IMR-90 (cell line): Measurements from ENCODE around the gene FMN1. TPM values are rescaled to one million over a fixed set of nuclear protein-coding genes. Genes with fewer than 3 reads are reported as not detected.

Experiments used
- ATAC-seq: fragments of 200-7000 bp; cut with Tn5 transposase; 2 replicates; pipeline ENCODE4 v1.9.1; 2020; ENCODE audit warnings: low read depth, mild to moderate bottlenecking, moderate library complexity
- BruUV-seq: library from RNA; stranded (reverse); fragments of 400-500 nt; replicated peaks from 2 replicates; lab custom pipeline; 2021; lab: Mats Ljungman, UMichigan
- CTCF ChIA-PET: fragments of 300-600 bp; formaldehyde crosslinking; extraction: SDS; loops from one replicate; lab custom pipeline; 2021; ENCODE audit warnings: antibody characterized with exemption; lab: Yijun Ruan, JAX
- POLR2A ChIA-PET: fragments of 300-600 bp; sonication (Branson Sonifier 250); formaldehyde crosslinking; loops from one replicate; lab custom pipeline; 2022; ENCODE audit warnings: antibody characterized with exemption; ENCODE audit not compliant: unreplicated experiment; lab: Charles Lee
- DNase-seq: peaks from one replicate; pipeline ENCODE4 v3.0.0; 2013
- H2AFZ ChIP-seq: replicated peaks from 2 replicates; pipeline ENCODE3; 2013; ENCODE audit warnings: low read length, mild to moderate bottlenecking; ENCODE audit not compliant: poor library complexity
- H2AK5ac ChIP-seq: 2 replicates; pipeline ENCODE4 v1.6.1; 2013; ENCODE audit warnings: low read depth, low read length, inconsistent platforms
- H2AK9ac ChIP-seq: replicated peaks from 2 replicates; pipeline ENCODE3; 2013; ENCODE audit warnings: mild to moderate bottlenecking, low read depth, low read length, moderate library complexity; ENCODE audit not compliant: poor library complexity
- H2BK120ac ChIP-seq: 2 replicates; pipeline ENCODE4 v1.6.1; 2013; ENCODE audit warnings: low read depth, low read length, inconsistent platforms
- H2BK15ac ChIP-seq: 3 replicates; pipeline ENCODE4 v1.6.1; 2013; ENCODE audit warnings: low read depth, low read length, inconsistent platforms
- H2BK20ac ChIP-seq: 2 replicates; pipeline ENCODE4 v1.6.1; 2013; ENCODE audit warnings: low read depth, mild to moderate bottlenecking, inconsistent platforms, low read length, moderate library complexity
- H2BK5ac ChIP-seq: 2 replicates; pipeline ENCODE4 v1.6.1; 2013; ENCODE audit warnings: mild to moderate bottlenecking, low read depth, low read length, inconsistent platforms; ENCODE audit not compliant: poor library complexity, severe bottlenecking
- H3K14ac ChIP-seq: replicated peaks from 2 replicates; pipeline ENCODE4 v1.6.1; 2013; ENCODE audit warnings: low read depth, low read length, inconsistent platforms
- H3K18ac ChIP-seq: 2 replicates; pipeline ENCODE4 v1.6.1; 2013; ENCODE audit warnings: low read depth, low read length, control low read depth
- H3K23ac ChIP-seq: 2 replicates; pipeline ENCODE4 v1.6.1; 2013; ENCODE audit warnings: low read depth, low read length, inconsistent platforms
- H3K27ac ChIP-seq: 2 replicates; pipeline ENCODE4 v1.5.1; 2013; ENCODE audit warnings: mild to moderate bottlenecking, control low read depth, low read length; ENCODE audit not compliant: insufficient read depth
- H3K27me3 ChIP-seq: 2 replicates; pipeline ENCODE4 v1.6.1; 2013; ENCODE audit warnings: low read length; ENCODE audit not compliant: control insufficient read depth, insufficient read depth
- H3K36me3 ChIP-seq: 2 replicates; pipeline ENCODE4 v1.6.1; 2013; ENCODE audit warnings: low read length, mixed read lengths; ENCODE audit not compliant: control insufficient read depth, insufficient read depth
- H3K4ac ChIP-seq: 2 replicates; pipeline ENCODE4 v1.6.1; 2013; ENCODE audit warnings: low read depth, low read length, inconsistent platforms
- H3K4me1 ChIP-seq: 2 replicates; pipeline ENCODE4 v1.6.1; 2013; ENCODE audit warnings: low read length, mixed read lengths; ENCODE audit not compliant: control insufficient read depth, insufficient read depth
- H3K4me2 ChIP-seq: 2 replicates; pipeline ENCODE4 v1.6.1; 2013; ENCODE audit warnings: low read depth, mild to moderate bottlenecking, control low read depth, low read length, moderate library complexity
- H3K4me3 ChIP-seq: 2 replicates; pipeline ENCODE4 v1.5.1; 2013; ENCODE audit warnings: low read depth, mild to moderate bottlenecking, control low read depth, low read length, moderate library complexity; ENCODE audit not compliant: insufficient read depth
- H3K56ac ChIP-seq: 2 replicates; pipeline ENCODE4 v1.6.1; 2013; ENCODE audit warnings: low read length, inconsistent platforms; ENCODE audit not compliant: insufficient read depth; ENCODE audit errors: extremely low read depth
- H3K79me1 ChIP-seq, 2 experiments: 2 replicates each; pipeline ENCODE4 v1.6.1; 2013; ENCODE audit warnings: low read length in 2 of 2, inconsistent platforms in 1 of 2, low read depth in 1 of 2
- H3K9ac ChIP-seq: 2 replicates; pipeline ENCODE4 v1.6.1; 2013; ENCODE audit warnings: low read depth, low read length, control low read depth
- H3K9me1 ChIP-seq: 2 replicates; pipeline ENCODE4 v1.6.1; 2013; ENCODE audit warnings: low read length, inconsistent platforms; ENCODE audit not compliant: insufficient read depth
- H3K9me3 ChIP-seq: 2 replicates; pipeline ENCODE4 v1.6.1; 2013; ENCODE audit warnings: low read length; ENCODE audit not compliant: control insufficient read depth, insufficient read depth
- H4K20me1 ChIP-seq: 2 replicates; pipeline ENCODE4 v1.6.1; 2013; ENCODE audit warnings: low read length, inconsistent platforms; ENCODE audit not compliant: insufficient read depth
- H4K5ac ChIP-seq: 2 replicates; pipeline ENCODE4 v1.6.1; 2013; ENCODE audit warnings: mild to moderate bottlenecking, low read depth, low read length, control low read depth
- H4K8ac ChIP-seq, 2 experiments: 2 replicates each; pipeline ENCODE4 v1.6.1; 2013; ENCODE audit warnings: low read depth in 2 of 2, low read length in 2 of 2, control low read depth in 1 of 2, inconsistent platforms in 1 of 2
- H4K91ac ChIP-seq: 2 replicates; pipeline ENCODE4 v1.6.1; 2013; ENCODE audit warnings: low read depth, low read length, inconsistent platforms; ENCODE audit not compliant: insufficient read depth
- CHD1 ChIP-seq: IDR thresholded peaks from 2 replicates; pipeline ENCODE4 v1.6.1; 2012; ENCODE audit warnings: low read depth, low read length, improper control_type of control experiment
- MAFK ChIP-seq: IDR thresholded peaks from 2 replicates; pipeline ENCODE4 v1.6.1; 2012; ENCODE audit warnings: low read depth, low read length, improper control_type of control experiment
- MAZ ChIP-seq: IDR thresholded peaks from 2 replicates; pipeline ENCODE4 v1.6.1; 2012; ENCODE audit warnings: low read depth, mild to moderate bottlenecking, low read length, improper control_type of control experiment, moderate library complexity, borderline replicate concordance
- MXI1 ChIP-seq: IDR thresholded peaks from 2 replicates; pipeline ENCODE4 v1.6.1; 2012; ENCODE audit warnings: low read depth, mild to moderate bottlenecking, low read length, moderate library complexity, borderline replicate concordance
- NFE2L2 ChIP-seq: fragments of 150-350 bp; IDR thresholded peaks from 2 replicates; pipeline ENCODE4 v1.6.1; 2016; ENCODE audit warnings: low read depth, mild to moderate bottlenecking, low read length
- POLR2A ChIP-seq: IDR thresholded peaks from 2 replicates; pipeline ENCODE4 v1.6.1; 2012; ENCODE audit warnings: mild to moderate bottlenecking, low read depth, low read length
- RAD21 ChIP-seq: IDR thresholded peaks from 2 replicates; pipeline ENCODE4 v1.6.1; 2012; ENCODE audit warnings: low read length, improper control_type of control experiment
- RFX5 ChIP-seq: IDR thresholded peaks from 2 replicates; pipeline ENCODE4 v1.8.0; 2012; ENCODE audit warnings: low read depth, mild to moderate bottlenecking, low read length, moderate library complexity
- USF2 ChIP-seq: fragments of 150-350 bp; IDR thresholded peaks from 2 replicates; pipeline ENCODE4 v1.6.1; 2017; ENCODE audit warnings: mild to moderate bottlenecking, antibody characterized with exemption, low read length, low read depth
- WGBS, 2 experiments: methylation state at CpG; one replicate each; pipeline versions ENCODE4 v1.1.5 to v1.1.7; 2013; ENCODE audit warnings: missing lambda C conversion rate in 2 of 2; ENCODE audit not compliant: insufficient read length in 1 of 2; ENCODE audit errors: extremely low coverage in 2 of 2; 5-methylcytosine and 5-hydroxymethylcytosine counted together
- dilution Hi-C: fragments of 300-500 bp; cut with HindIII; formaldehyde crosslinking; loops from one replicate; pipeline ENCODE4 v1.14.3; 2018; ENCODE audit warnings: low sequenced_read_pairs; ENCODE audit not compliant: unreplicated experiment
- in situ Hi-C: fragments of 300-500 bp; cut with MboI; formaldehyde crosslinking; loops from 3 replicates; pipeline ENCODE4 v1.14.3; 2019; ENCODE audit warnings: low sequenced_read_pairs, inconsistent platforms, mixed read lengths
- intact Hi-C: fragments of 100-400 bp; cut with micrococcal nuclease; formaldehyde crosslinking; loops from 2 replicates; pipeline ENCODE4 v1.10.0; 2022
- polyA plus RNA-seq, 3 experiments: library from polyadenylated mRNA; depleted of rRNA; stranded (reverse); fragments of >200 nt; gene quantifications; 2 replicates each; pipeline ENCODE4 v1.2.3, GENCODE V29; 2012; ENCODE audit warnings: low replicate concordance in 1 of 3
- total RNA-seq: library from RNA; depleted of rRNA; stranded (reverse); fragments of >200 nt; gene quantifications from 2 replicates; pipeline ENCODE4 v1.2.3, GENCODE V29; 2012

FMN1 gene
- total and polyA plus RNA-seq, 2 of the 4 experiments (the other 2 are of a cell fraction), result 7.3 to 17.6 TPM

GRCh38 chr15:33083232-33084081 lies 111.1 kb downstream of the FMN1 start:
- H4K5ac ChIP-seq, result no peak overlapping the region
- H3K27me3 ChIP-seq, result no peaks in the 10 kb centered on the region
- H3K56ac ChIP-seq, result no peak overlapping the region
- DNase-seq (peak; percentile 33), ATAC-seq (no peak)
- peaks cover 2% of the 10 kb centered on the region for H3K36me3 ChIP-seq
- peak overlapping the region; percentile 95; the same call in 1 of the 2 replicates for H2AK5ac ChIP-seq
- H3K4me2 ChIP-seq, result no peak overlapping the region
- peak overlapping the region; percentile 62; the same call in 1 of the 2 replicates for H3K23ac ChIP-seq
- H2AK9ac ChIP-seq, result no peak overlapping the region
- H2BK120ac ChIP-seq, result peak overlapping the region; percentile 30; the same call in 1 of the 2 replicates
- in situ Hi-C loops (no loop called here), dilution Hi-C loops (no loop called here), intact Hi-C loops (no loop called here)
- H3K9ac ChIP-seq, result no peak overlapping the region
- no CpG with 5 or more reads among the region's 6 CpGs for WGBS, 2 experiments
- H3K4me1 ChIP-seq, result peaks cover 9% of the 10 kb centered on the region
- H2BK15ac ChIP-seq, result peak overlapping the region; percentile 93; the same call in 2 of the 3 replicates
- H3K4me3 ChIP-seq, result no peak overlapping the region
- H3K14ac ChIP-seq, result peak overlapping the region; percentile 27; the same call in 1 of the 2 replicates
- H3K27ac ChIP-seq, result no peak overlapping the region
- H3K4ac ChIP-seq, result peak overlapping the region; percentile 61; the same call in 1 of the 2 replicates
- H4K91ac ChIP-seq, result peak overlapping the region; percentile 57; the same call in 1 of the 2 replicates
- H3K18ac ChIP-seq, result no peak overlapping the region; the same call in 1 of the 2 replicates
- TF ChIP-seq MAFK (no peak), CHD1 (no peak), MXI1 (no peak), RFX5 (no peak), POLR2A (no peak), NFE2L2 (no peak), MAZ (no peak), RAD21 (no peak), USF2 (no peak)
- H2AFZ ChIP-seq, result no peak overlapping the region
- no TSS peak for BruUV-seq
- peak overlapping the region; percentile 46 for H2BK20ac ChIP-seq
- H3K9me1 ChIP-seq, result peaks cover 14% of the 10 kb centered on the region
- peak overlapping the region; percentile 65 for H2BK5ac ChIP-seq
- H4K20me1 ChIP-seq, result peaks cover 11% of the 10 kb centered on the region; the same call in 1 of the 2 replicates
- peak overlapping the region in 1 of 2 experiments; percentile 60; a peak in 1 of 4 replicates for H4K8ac ChIP-seq
- H3K79me1 ChIP-seq, result peaks cover 10 to 53% of the 10 kb centered on the region in 2 experiments
- POLR2A ChIA-PET, result no interaction called here
- CTCF ChIA-PET, result interaction anchor here (0.6 to 1.6 kb wide), 3 partner anchors 49 to 94 kb away, joined by 3 to 5 read pairs (median 4); no protein-coding TSS in a partner anchor
- H3K9me3 ChIP-seq, result no peaks in the 10 kb centered on the region
